ENCODE measurements around the gene SORL1-AS1.

DNA sequence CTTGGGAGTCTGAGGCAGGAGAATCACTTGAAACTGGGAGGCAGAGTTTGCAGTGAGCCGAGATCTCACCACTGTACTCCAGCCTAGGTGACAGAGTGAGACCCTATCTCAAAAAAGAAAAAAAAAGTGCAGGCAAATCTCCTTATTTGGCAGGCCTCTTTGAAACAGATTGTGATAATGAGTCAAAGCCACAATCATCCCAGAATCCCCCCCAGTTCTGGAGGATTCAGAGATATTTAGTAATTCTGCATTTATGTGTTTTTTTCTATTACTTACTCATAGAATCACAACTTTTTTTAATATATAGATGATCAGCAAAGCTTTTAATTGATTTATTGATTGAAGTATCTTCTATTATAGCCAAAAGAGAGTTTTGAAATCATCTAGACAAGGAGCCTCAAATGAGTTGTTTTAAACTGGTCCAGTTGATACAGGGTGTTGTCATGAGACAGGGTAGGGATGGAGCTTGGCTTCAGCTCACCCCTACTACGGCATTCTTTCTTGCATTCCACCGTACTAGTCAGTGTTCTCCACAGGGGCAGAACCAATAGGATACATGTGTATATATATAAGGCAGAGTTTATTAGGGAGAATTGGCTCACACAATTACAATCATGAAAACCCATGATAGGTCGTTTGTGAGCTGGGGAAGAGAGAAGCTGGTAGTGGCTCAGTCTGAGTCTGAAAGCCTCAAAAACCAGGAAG lies 39.9 kb downstream of the SORL1-AS1 start:
- TF ChIP-seq EZH2 (IDR thresholded peaks at IDR 0.05) (no peak), POLR2AphosphoS5 (IDR thresholded peaks at IDR 0.05; ENCODE audit: borderline replicate concordance, low read depth, low read length) (no peak), FOXP2 (optimal IDR thresholded peaks at IDR 0.05; ENCODE audit: control extremely low read depth, extremely low read length, insufficient read depth) (no peak)

Measured in SK-N-MC (cell line).